T-helper 1 cell treated with Interleukin-12 subunit alpha and Interleukin-12 subunit beta and Interleukin-4 antibody, amounts not matched to agents 30 μg/mL and 1 μg/mL, for 36 hours (primary cell): ENCODE results near the gene SORCS3.

Source experiments
- H3K27ac Mint-ChIP-seq: one replicate; pipeline ENCODE4 v1.8.0; 2021; ENCODE audit warnings: mild to moderate bottlenecking, mixed read lengths
- H3K27me3 Mint-ChIP-seq: one replicate; pipeline ENCODE4 v1.8.0; 2021; ENCODE audit warnings: low read depth, mixed read lengths
- H3K36me3 Mint-ChIP-seq: one replicate; pipeline ENCODE4 v1.8.0; 2021; ENCODE audit warnings: low read depth, mixed read lengths
- H3K4me1 Mint-ChIP-seq: one replicate; pipeline ENCODE4 v1.8.0; 2021; ENCODE audit warnings: low read depth, mixed read lengths
- H3K4me3 Mint-ChIP-seq: one replicate; pipeline ENCODE4 v1.8.0; 2021; ENCODE audit warnings: mild to moderate bottlenecking, moderate library complexity, mixed read lengths
- H3K9me3 Mint-ChIP-seq: one replicate; pipeline ENCODE4 v1.8.0; 2021; ENCODE audit warnings: mixed read lengths

The SORCS3 gene

DNA sequence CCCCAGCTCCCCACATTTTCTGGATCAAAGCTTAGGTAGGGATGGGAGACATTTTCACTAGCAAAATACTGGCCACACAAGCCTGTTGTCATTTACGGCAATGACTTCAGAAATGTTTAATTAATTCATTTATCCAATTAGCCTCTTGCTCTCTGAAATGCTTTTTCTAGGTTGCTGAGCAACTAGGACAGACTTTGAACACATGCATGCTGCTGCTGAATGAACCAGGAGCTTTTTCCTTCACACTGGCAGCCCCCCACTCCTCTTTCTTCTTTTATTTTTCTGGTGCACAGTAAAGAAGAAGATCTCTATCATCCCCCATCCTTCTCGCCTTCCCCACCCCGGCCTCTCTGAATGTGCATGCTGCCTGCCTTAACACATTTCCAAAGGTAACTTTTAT is 22.5 kb downstream of the SORCS3 start:
- Mint-ChIP-seq H3K36me3 (no peaks in the 10 kb centered on the region), H3K4me3 (no peak overlapping the region), H3K27me3 (peaks cover 3% of the 10 kb centered on the region), H3K27ac (no peak overlapping the region), H3K9me3 (no peaks in the 10 kb centered on the region), H3K4me1 (no peaks in the 10 kb centered on the region)

DNA sequence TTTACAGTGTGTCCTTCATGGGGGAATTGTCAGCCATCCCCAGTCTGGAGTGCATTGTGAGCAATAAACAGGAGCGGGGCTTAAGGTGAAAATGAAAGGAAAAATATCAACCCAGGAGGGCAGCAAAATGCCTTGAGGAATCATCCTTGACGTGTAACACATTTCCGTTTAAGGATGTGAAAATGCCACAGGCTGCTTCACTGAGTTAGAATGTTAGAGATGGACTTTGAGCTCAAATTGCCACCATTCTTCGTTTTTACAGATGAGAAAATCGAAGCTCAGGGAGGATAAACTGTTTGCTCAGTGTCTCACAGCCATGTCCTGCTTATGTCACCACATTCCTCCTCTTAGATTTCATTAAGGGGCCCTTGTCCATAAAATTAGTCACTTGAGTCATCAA is 23.1 kb downstream of the SORCS3 start:
- H3K27me3 Mint-ChIP-seq, result no peaks in the 10 kb centered on the region
- H3K4me1 Mint-ChIP-seq, result no peaks in the 10 kb centered on the region
- no peak overlapping the region for H3K4me3 Mint-ChIP-seq
- no peak overlapping the region for H3K27ac Mint-ChIP-seq
- H3K9me3 Mint-ChIP-seq, result no peaks in the 10 kb centered on the region
- H3K36me3 Mint-ChIP-seq, result no peaks in the 10 kb centered on the region

DNA sequence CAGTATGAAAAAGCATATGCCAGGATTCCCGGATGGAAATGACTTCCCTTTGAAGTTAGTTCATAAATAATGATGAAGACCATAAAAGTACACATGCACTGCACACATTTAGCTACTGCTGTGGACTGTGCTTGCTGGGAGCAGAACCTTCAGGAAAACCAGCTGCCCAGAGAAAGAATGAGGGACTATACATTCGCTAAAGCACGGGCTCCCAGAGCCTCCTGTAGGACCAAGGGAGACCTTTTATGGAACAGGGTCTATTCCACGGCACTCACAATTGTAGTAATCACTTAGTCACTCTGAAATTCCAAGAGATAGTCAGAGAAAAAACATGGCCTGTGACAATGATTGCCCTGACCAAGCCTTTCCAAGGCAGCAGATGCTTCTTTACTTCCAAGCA is 24.1 kb downstream of the SORCS3 start:
- Mint-ChIP-seq H3K9me3 (no peaks in the 10 kb centered on the region), H3K36me3 (no peaks in the 10 kb centered on the region), H3K27me3 (no peaks in the 10 kb centered on the region), H3K27ac (no peak overlapping the region), H3K4me3 (no peak overlapping the region), H3K4me1 (no peaks in the 10 kb centered on the region)

GRCh38 chr10:104666106-104666505 is 25.0 kb downstream of the SORCS3 start:
- Mint-ChIP-seq H3K9me3 (no peaks in the 10 kb centered on the region), H3K4me1 (no peaks in the 10 kb centered on the region), H3K27me3 (no peaks in the 10 kb centered on the region), H3K4me3 (no peak overlapping the region), H3K36me3 (no peaks in the 10 kb centered on the region), H3K27ac (no peak overlapping the region)

- Mint-ChIP-seq H3K9me3 (no peaks in the 10 kb centered on the region), H3K36me3 (no peaks in the 10 kb centered on the region), H3K4me3 (no peak overlapping the region), H3K27me3 (peaks cover 28% of the 10 kb centered on the region), H3K4me1 (no peaks in the 10 kb centered on the region), H3K27ac (no peak overlapping the region)
Measured at GRCh38 chr10:104676874-104677273, 35.8 kb downstream of the SORCS3 start.

- H3K4me1 Mint-ChIP-seq, result no peaks in the 10 kb centered on the region
- no peaks in the 10 kb centered on the region for H3K9me3 Mint-ChIP-seq
- H3K4me3 Mint-ChIP-seq, result no peak overlapping the region
- no peak overlapping the region for H3K27ac Mint-ChIP-seq
- H3K27me3 Mint-ChIP-seq, result peaks cover 31% of the 10 kb centered on the region
- no peaks in the 10 kb centered on the region for H3K36me3 Mint-ChIP-seq
Measured at GRCh38 chr10:104678658-104679057, 37.6 kb downstream of the SORCS3 start.

DNA sequence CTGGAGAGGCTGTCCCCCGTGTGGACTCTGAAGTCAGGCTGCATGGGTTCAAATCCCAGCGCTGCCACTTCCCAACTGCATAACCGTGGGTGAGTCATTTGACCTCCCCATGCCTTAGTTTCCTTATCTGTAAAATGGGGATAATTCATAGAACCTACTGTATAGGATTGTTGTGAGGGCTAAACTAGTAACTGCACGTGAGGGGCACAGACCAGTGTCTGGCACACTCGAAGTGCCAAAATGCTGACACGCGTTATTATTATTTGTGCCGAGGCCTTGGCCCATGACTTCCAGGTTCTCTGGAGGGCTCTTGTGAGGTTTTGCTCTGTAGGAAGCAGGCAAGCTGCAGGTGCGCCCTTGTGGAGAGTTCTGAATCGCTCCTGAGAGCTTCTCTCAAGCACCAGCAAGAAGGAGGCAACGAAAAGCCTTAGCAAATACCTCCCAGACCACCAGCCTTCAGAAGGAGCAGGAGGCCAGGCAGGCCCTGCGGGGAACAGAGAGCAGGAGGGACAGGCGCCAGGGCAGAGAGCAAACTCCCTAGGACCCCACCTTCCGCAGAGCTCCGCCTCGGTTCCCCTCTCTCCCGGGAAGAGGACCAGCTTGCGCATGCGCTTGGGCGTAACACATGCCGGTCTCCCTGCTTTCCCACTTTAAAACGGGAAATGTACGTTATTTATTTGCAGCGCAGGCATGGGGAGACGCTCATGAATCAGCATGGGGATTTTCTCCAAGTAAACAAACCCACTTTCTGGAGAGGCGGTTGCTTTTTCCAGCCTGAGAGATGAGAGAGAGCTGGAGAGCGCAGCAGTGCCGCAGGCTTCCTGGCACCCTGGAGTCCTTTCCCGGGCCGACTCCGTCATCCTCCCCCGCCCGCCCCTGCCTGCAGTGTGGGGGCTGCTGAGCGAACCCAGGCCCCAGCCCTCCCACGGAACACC is 39.6 kb downstream of the SORCS3 start:
- no peak overlapping the region for H3K27ac Mint-ChIP-seq
- no peaks in the 10 kb centered on the region for H3K4me1 Mint-ChIP-seq
- H3K4me3 Mint-ChIP-seq, result no peak overlapping the region
- H3K9me3 Mint-ChIP-seq, result no peaks in the 10 kb centered on the region
- peaks cover 31% of the 10 kb centered on the region for H3K27me3 Mint-ChIP-seq
- no peaks in the 10 kb centered on the region for H3K36me3 Mint-ChIP-seq

- Mint-ChIP-seq H3K4me1 (no peaks in the 10 kb centered on the region), H3K36me3 (no peaks in the 10 kb centered on the region), H3K27me3 (peaks cover 27% of the 10 kb centered on the region), H3K9me3 (no peaks in the 10 kb centered on the region), H3K27ac (no peak overlapping the region), H3K4me3 (no peak overlapping the region)
Measured at GRCh38 chr10:104681485-104681884, 40.4 kb downstream of the SORCS3 start.

- H3K4me1 Mint-ChIP-seq, result no peaks in the 10 kb centered on the region
- peaks cover 26% of the 10 kb centered on the region for H3K27me3 Mint-ChIP-seq
- no peak overlapping the region for H3K27ac Mint-ChIP-seq
- H3K36me3 Mint-ChIP-seq, result no peaks in the 10 kb centered on the region
- no peaks in the 10 kb centered on the region for H3K9me3 Mint-ChIP-seq
- no peak overlapping the region for H3K4me3 Mint-ChIP-seq
Measured at GRCh38 chr10:104683567-104683966, 42.5 kb downstream of the SORCS3 start.

DNA sequence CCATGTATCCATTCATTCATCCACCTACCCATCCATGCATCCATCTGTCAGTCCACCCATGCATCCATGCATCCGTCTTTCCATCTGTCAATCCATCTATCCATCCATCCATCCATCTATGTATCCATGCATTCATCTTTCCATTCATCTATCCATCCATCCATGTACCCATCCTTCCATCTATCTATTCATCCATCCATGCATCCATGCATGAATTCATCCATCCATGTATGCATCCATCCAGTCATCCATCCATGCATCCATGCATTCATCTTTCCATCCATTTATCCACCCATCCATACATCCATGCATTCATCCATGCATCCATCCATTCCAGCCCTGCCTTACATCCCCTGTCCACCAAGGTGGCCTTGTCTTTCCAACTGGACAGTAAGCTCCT is 45.7 kb downstream of the SORCS3 start:
- H3K36me3 Mint-ChIP-seq, result no peaks in the 10 kb centered on the region
- H3K27ac Mint-ChIP-seq, result no peak overlapping the region
- no peaks in the 10 kb centered on the region for H3K4me1 Mint-ChIP-seq
- peaks cover 12% of the 10 kb centered on the region for H3K27me3 Mint-ChIP-seq
- no peaks in the 10 kb centered on the region for H3K9me3 Mint-ChIP-seq
- no peak overlapping the region for H3K4me3 Mint-ChIP-seq

DNA sequence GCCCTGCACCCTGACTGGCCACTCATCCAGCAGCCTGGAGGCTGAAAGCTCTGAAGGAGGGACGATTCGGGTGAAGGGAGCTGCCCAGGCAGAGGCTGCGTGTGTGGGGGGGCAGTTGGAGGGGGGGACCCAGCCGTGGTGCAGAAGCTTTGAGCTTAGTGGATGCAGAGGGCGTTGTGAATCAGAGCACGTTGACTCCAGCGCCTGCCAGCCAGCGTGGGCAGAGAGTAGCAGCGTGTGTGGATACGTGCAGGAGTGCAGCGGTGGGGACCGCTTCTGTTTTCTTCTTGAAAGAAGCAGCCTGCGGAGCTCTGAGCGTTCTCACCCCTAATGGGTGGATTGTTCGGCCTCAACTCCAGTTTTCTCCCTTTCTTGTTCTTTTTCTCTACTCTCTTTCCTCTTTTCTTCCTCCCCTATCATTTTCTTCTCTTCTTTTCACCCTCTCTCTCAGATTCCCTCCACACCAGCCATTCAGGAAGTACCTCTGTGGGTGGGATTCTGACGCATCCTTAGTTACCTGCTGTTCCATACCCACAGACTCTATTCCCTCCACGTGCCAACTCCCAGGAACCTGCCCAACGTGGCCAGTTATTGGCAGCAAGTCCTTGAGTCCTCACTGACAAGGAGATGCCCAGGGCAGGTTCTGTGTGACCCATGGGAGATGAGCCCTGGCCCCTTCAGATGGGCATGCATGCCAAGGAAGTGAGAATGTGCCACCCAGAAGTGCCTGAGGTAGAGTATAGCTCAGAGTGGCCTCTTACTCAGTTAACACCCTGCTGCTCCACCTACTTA is 47.4 kb downstream of the SORCS3 start:
- Mint-ChIP-seq H3K27me3 (peaks cover 5% of the 10 kb centered on the region), H3K9me3 (no peaks in the 10 kb centered on the region), H3K4me1 (no peaks in the 10 kb centered on the region), H3K4me3 (no peak overlapping the region), H3K36me3 (no peaks in the 10 kb centered on the region), H3K27ac (no peak overlapping the region)

DNA sequence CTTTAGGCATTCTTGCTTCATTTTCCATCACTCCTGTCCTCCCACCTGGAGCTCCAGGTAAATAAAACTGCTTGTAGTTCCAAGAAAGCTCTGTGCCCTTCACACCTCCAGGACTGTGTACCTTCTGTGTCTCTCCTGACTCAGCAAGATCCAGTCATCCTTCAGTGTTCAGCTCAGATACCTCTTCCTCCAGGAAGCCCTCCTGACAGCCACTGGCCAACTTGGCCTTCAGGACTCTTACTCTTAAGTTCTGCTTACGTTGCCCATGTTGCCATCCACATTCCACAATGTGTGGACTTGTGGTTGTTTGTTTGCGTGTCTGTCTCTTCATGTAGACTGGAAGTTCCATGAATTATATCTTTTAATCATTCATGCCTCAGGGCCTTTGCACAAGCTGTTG is 48.0 kb downstream of the SORCS3 start:
- Mint-ChIP-seq H3K4me1 (no peaks in the 10 kb centered on the region), H3K36me3 (no peaks in the 10 kb centered on the region), H3K27me3 (peaks cover 5% of the 10 kb centered on the region), H3K9me3 (no peaks in the 10 kb centered on the region), H3K4me3 (no peak overlapping the region), H3K27ac (no peak overlapping the region)

DNA sequence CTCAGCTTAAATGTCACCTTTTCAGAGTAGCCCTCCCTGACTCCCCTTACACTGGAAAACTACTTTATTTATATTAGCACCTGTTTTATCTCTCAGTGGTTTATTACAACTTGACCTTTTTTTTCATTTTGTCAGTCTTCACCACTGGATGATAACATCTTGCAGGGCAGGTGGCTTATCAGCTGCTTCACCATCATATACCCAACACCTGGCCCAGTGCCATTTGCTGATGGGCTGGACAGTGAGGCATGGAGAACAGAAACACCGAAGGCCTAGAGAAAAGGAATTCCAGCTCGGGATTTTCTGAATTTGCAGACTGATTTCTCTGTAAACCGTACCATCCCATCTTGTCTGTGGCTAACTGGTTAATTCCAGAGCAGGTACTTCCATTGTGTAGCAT is 48.5 kb downstream of the SORCS3 start:
- Mint-ChIP-seq H3K9me3 (no peaks in the 10 kb centered on the region), H3K4me1 (no peaks in the 10 kb centered on the region), H3K27me3 (peaks cover 5% of the 10 kb centered on the region), H3K27ac (no peak overlapping the region), H3K36me3 (no peaks in the 10 kb centered on the region), H3K4me3 (no peak overlapping the region)

GRCh38 chr10:104690101-104690500 is 49.0 kb downstream of the SORCS3 start:
- H3K36me3 Mint-ChIP-seq, result no peaks in the 10 kb centered on the region
- H3K27me3 Mint-ChIP-seq, result peaks cover 5% of the 10 kb centered on the region
- no peak overlapping the region for H3K4me3 Mint-ChIP-seq
- H3K27ac Mint-ChIP-seq, result no peak overlapping the region
- H3K4me1 Mint-ChIP-seq, result no peaks in the 10 kb centered on the region
- H3K9me3 Mint-ChIP-seq, result no peaks in the 10 kb centered on the region

GRCh38 chr10:104690959-104691358 is 49.9 kb downstream of the SORCS3 start:
- Mint-ChIP-seq H3K36me3 (no peaks in the 10 kb centered on the region), H3K4me3 (no peak overlapping the region), H3K4me1 (no peaks in the 10 kb centered on the region), H3K27me3 (peaks cover 5% of the 10 kb centered on the region), H3K27ac (no peak overlapping the region), H3K9me3 (no peaks in the 10 kb centered on the region)
